ENCODE measurements around the gene CTCF.
A peak's percentile ranks its signal among the peaks of the same experiment; 100 is the strongest.

Gene CTCF

DNA sequence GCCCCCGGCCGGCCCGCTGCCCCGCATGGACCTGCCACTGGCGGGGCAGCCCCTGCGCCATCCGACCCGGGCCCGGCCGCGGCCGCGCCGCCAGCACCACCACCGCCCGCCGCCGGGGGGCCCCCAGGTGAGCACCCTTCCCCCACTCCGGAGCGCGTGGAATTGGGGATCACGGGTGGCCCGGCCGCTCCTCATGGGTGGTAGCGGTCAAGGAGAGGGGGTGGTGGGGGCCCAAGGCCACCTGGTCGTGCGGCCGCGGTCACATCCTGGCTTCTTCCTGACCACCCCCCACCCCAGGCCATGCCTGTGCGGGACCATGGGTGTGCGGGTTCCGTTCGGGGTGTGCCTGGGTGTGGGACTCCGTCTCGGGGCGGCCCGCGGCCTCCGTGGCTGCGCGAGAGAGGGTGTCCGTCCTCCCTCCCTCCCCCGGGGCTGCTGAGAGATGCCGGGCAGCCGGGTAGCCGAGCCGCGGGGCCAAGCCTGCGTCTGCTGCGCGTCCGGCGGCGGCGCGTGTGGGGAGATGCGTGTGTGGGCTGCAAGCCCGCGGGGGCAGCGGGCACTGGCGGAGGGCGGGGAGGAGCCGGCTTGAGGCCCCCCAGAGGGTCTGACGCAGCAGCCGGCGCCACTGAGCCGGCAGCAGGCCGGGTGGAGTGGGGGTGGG, 90.9 kb downstream of the CTCF start:
- no peak for DNase-seq (ENCODE audit: low read depth, low spot score)

DNA sequence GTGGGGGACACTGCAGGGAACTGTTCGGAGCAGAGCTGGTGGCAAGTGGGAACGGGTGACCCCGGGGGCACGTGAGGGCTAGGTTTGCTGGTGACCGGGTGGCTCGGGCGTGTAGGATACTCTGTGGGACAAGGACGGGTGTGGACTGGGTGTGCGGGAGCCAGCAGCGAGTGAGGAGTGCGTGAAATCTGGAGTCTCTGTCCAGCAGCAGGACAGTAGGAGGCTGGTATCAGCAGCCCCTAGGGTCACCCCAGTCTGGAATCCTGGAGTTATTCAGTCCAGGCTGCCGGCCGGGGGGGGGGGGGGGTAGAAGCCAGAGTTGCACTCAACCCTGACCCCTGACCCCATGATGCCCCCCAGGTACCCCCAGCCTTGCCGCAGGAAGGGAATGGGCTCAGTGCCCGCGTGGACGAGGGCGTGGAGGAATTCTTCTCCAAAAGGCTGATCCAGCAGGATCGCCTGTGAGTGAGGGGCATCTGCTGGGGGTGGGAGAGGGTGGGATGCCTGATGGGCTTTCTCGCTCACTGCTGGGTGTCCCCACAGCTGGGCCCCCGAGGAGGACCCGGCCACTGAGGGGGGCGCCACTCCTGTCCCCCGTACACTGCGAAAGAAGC, 91.6 kb downstream of the CTCF start:
- DNase-seq (ENCODE audit: low read depth, low spot score) = no peak

DNA sequence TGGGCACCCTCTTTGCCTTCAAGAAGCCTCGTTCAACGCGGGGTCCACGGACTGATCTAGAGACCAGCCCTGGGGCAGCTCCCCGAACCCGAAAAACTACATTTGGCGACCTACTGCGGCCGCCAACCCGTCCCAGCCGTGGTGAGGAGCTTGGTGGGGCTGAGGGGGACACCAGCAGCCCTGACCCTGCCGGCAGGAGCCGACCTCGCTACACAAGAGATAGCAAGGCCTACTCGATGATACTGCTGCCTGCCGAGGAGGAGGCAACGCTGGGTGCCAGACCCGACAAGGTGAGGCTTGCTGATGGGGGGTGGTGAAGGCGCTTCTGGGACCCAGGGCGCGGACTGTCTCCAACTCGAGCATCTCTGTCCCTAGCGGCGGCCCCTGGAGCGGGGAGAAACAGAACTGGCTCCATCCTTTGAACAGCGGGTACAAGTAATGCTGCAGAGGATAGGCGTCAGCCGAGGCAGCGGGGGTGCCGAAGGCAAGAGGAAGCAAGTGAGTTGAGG, 92.1 kb downstream of the CTCF start:
- DNase-seq (ENCODE audit: low read depth, low spot score) = no peak

DNA sequence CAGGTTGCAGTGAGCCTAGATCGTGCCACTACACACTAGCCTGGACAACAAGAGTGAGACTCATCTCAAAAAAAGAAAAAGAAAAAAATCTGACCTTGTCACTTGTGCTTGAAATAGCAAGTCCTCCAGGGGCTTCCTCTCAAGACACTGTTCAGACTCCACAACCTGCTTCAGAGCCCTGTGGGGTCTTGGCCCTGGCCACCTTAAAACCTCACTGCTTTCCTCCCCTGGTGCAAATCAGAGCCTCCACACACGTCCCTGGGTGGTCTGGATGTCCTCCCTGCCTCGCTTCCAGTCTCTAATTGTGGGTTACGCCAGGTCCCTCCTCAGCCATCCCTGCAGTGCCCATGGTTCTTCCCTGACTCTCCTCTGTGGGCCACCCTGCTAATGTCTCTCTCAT, 93.0 kb downstream of the CTCF start:
- DNase-seq (ENCODE audit: low read depth, low spot score) = no peak

DNA sequence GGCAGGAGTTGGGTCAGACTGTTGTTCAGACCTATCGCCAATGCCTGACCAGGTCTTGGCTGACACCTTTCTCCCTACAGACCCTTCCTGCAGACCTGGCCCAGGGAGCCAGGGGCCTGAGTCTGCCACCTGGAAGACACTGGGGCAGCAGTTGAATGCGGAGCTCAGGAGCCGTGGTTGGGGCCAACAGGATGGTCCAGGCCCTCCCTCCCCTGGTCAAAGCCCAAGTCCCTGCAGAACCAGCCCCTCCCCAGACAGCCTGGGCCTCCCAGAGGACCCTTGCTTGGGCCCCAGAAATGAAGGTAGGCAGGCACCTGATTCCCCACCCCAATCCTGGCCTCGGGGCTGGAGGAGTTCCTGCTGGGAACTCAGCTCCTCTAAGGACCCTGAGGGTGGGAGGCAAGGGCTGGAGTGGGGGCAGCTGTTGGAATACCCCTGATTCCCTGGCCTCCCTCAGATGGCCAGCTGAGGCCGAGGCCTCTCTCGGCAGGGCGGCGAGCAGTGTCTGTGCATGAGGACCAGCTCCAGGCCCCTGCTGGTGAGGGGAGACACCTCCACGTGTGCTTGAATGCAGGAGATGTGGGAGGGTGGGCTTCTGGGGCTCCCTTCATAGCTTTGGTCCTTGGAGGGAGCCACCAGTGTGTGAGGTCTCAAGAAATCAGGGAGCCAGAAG, 94.2 kb downstream of the CTCF start:
- no peak for DNase-seq (ENCODE audit: low read depth, low spot score)

DNA sequence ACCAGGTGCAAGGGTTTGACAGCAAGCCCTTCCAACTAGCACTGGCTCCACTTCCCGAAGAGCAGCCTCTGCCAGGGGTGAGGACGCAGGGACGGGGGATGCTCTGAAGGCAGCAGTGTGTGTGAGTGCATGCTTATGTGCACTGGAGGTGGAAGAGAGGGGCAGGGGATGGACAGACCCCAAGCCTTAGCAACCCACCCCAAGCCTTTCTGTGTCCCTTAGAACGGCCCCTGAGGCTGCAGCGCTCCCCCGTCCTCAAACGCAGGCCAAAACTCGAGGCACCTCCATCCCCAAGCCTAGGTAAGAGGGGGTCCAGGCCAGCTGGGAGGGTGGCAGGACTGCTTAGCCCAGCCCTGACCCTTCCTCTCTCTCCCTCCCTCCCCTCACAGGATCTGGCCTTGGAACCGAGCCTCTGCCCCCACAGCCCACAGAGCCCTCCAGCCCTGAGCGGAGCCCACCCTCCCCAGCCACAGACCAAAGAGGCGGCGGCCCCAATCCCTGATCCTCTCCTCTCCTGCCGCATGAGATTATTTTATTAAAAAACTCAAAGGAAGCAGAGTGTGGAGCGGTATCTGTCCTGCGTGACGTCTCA, 94.8 kb downstream of the CTCF start:
- DNase-seq (ENCODE audit: low read depth, low spot score) = no peak

DNA sequence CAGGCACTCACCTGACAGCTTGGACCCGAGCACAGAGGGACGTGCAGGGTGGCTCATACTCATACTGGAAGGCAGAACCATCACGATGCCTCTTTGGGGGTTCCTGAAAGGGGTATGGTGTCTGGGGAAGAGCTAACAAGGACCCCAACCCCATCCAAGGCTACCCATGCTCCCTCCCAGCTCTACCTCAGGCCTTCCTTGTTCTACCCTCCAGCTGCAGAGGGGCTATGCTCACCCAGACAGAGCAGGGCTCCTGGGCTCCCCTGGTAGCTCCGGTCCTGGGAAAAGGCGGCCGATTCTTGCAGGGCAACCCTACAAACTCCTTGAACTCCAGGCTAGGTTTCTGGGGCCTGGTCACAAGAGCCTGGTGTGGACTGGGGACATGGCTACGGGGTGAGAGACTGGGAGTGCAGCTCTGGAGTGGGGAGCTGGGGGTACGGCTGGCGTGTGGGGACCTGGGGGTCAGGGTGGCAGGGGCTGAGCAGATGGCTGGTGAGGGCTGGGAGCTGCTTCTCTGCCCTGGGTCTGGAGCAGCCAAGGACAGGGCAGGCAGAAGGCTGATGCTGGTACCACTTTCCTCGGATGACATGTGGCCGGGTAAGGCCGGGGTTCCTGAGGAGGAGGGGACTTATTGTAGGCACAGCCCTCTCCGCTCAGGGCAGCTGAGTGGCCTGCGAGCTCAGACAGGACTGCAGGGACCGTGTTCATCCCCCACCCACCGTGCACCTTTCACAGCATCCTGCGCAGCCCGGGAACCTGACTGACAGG, 95.6 kb downstream of the CTCF start:
- DNase-seq (ENCODE audit: low read depth, low spot score) = no peak

DNA sequence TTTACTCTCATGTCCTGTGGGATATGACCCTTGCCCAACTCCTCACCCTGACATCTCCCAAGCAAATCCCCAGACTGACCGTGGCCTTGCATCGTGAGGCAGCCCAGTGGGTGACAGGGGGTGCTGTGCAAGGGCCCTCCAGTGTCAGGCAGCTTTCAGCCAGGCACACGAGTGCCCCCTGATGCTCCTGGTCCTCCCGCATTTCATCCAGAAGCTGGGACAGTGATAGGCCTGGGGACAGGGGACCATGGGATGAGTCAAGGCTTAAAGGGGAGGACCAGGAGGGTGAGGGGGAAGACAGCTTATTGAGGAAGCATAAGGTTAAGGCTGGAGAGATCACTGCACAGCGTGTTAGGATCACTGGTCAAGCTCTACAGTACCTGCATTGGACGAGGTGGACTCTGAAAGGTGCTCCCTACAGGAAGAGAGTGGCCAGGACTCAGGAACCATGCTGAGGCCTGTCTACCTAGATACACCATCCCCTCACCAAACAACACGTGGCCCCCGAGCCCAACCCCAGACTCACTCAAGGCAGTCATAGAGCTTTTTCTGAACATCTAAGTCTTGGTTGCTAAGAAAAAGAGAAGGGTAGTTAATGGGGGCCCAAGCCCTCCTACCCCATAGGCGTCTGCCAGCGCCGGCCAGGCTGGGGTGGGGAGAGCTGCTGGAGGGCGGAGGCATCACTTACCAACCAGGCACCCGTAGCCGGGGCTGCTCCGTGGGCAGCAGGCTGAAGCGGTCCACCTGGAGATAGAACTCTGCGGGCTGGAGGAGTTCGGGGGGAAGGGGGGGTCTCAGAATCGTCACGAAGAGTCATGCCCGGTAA, 96.7 kb downstream of the CTCF start:
- DNase-seq (ENCODE audit: low read depth, low spot score) = no peak

DNA sequence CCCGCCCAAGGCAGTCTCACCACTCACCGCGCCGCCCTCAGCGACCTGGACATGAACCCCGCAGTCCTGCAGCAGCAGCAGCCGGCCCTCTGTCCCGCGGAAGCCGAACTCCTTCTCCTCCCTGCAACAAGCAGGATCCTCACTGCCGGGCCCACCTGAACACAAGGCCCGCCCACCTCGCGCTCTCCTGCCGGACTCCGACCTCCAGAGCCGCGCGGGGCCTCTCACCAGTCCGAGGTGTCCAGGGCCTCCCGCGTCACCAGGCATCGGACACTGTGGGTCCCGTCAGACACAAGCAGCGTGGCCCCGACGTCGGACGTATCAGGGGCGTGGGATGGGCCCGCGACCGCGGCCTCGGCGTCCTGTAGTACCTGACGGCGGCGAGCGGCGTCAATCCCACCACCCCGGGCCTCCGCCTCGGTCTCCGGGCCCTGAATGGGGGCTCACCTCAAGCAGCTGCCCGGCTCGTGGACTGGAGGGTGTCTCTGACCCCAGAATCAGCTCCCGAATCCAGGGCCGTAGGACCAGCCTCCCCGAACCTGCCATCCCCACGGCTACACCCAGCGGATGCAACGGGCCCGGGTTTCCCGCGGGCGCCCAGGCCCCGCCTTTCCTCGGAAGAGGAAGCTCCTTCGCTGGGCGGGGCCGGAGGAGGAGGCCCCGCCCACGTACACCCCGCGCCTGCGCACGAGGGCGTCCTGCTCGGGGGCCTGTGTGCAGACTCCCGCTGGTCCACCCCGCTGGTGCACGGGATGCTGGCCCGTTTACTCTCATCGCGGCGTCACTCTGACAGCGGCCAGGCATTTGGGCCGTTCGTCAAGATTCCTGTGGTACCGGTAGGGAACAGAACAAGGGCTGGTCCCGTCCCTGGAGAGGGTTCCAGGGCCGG, 97.6 kb downstream of the CTCF start, which contains the start of gene ACD:
TSS of gene ACD (minus strand) at position 586 of the 889 bp plus-strand sequence. CDS start at position 546, 40 bp downstream.
- DNase-seq (ENCODE audit: low read depth, low spot score) = peak; percentile 88

DNA sequence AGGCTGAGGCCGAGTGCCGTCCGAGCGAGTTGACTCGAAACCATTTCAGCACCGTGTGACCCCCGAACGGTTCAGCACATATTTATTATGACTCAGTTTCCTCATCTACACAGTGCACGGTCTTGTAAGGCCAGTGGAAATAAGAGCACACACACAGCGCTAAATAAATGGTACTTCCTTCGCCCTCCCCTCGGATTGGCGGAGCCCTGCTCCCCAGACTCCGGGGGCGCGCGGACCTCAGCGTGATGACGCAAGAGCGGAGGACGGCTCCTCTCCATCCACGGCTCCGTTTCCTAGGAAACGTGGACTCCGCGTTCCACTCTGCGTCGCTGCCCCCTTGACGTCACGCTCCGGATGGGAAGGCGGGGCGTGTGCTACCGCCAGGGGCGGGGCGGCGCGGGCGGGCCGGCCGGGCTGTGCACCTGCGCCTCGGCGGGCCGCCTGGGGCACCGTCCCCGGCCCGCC, 98.3 kb downstream of the CTCF start, which contains the start of gene PARD6A:
TSS of gene PARD6A (plus strand) at position 397 of the 465 bp plus-strand sequence. CDS start 79 bp downstream, outside the sequence.
- DNase-seq (ENCODE audit: low read depth, low spot score) = peak; percentile 86

DNA sequence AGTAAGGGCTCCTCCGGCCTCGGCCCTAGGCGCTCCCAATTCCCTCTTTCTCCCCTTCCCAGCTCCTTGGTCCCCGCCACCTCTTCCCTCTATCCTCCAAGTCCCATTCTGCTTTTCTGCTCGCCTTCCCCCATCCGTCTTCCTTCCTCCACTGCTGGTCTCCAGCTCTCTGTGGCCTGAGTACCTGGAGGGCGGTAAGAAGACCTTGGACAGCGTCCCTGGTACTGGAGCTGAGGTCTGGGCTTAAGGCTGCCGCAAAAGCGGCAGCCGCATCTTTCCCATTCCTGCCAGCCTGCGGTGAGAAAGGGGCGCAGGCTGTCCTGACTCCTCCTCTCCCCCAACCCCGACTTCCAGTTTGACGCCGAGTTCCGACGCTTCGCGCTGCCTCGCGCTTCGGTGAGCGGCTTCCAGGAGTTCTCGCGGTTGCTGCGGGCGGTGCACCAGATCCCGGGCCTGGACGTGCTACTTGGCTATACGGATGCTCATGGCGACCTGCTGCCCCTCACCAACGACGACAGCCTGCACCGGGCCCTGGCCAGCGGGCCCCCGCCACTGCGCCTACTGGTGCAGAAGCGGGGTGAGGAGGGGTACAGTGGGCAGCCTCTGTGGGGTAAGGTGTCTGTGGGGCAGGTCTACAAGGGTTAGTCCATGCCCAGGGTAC, 98.9 kb downstream of the CTCF start:
- no peak for DNase-seq (ENCODE audit: low read depth, low spot score)

DNA sequence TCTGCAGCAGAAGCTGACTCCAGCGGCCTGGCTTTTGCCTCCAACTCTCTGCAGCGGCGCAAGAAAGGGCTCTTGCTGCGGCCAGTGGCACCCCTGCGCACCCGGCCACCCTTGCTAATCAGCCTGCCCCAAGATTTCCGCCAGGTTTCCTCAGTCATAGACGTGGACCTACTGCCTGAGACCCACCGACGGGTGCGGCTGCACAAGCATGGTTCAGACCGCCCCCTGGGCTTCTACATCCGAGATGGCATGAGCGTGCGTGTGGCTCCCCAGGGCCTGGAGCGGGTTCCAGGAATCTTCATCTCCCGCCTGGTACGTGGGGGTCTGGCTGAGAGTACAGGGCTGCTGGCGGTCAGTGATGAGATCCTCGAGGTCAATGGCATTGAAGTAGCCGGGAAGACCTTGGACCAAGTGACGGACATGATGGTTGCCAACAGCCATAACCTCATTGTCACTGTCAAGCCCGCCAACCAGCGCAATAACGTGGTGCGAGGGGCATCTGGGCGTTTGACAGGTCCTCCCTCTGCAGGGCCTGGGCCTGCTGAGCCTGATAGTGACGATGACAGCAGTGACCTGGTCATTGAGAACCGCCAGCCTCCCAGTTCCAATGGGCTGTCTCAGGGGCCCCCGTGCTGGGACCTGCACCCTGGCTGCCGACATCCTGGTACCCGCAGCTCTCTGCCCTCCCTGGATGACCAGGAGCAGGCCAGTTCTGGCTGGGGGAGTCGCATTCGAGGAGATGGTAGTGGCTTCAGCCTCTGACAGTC, 99.7 kb downstream of the CTCF start:
- no peak for DNase-seq (ENCODE audit: low read depth, low spot score)

DNA sequence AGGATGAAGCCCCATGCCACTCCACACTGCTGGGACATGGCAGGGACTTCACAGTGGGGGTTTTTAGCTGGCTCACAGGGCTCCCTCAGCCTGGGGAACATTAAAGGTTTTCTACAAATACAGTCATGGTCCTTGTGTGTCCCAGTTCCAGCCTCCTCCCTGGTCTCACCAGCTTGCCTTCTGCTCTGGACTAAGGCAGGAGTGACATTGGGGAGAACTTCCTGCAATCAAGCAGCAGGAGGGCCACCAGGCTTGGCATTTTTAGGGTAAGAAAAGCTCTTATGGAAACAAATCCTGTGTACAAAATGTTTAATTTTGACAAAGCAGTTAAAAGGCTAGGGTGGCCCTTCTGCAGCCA, 100.3 kb downstream of the CTCF start:
- no peak for DNase-seq (ENCODE audit: low read depth, low spot score)

DNA sequence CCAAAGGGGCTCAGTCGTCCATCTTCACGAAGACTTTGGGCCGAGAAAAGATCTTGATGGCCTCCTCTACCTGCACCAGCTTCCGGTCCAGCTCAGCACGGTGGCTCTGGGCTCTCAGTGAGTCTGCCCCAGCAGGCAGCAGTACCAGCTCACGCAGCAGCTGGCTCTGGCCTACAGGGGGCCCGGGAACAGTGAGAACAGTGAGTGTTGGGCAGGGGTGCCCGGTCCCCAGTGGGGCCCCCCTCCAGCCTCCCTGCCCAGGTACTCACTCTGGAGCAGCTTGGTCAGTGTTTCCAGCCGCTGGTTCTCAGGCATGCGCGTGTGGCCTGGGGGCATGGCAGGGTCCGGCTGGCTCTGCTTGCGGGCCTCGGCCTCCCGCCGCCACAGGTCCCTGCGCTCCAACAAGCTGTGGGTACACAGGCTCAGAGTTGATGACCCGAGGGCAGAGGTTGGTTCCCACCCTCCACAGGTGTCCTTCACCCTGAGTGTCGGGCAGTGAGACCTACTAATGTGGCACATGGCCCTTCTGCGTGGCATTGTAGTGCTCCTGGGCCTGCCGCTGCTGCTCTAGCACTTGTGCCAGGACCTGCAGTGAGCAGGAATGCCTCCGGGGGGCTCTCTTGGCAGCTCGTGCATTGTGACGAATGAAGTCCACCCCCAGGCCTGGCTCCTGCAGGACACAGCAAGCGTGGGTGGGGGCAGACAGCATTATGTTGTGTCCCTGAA, 101.0 kb downstream of the CTCF start:
- no peak for DNase-seq (ENCODE audit: low read depth, low spot score)

DNA sequence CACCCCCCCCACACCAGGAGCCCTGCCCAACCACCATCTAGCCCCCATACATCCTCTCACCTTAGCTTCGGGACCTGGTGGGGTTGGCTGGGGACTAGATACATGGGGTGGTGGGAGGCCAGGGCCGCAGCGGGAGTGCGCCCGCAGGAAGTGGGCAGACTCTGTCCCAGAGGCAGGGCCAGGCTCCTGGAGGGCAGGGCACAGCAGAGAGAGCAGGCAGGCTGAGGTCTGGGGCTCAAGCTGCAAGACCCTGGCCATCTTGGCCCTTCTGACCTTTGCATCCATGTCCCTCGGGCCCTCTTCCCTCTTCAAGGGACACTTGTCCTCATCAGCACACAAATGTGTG, 101.5 kb downstream of the CTCF start:
- DNase-seq (ENCODE audit: low read depth, low spot score) = no peak

DNA sequence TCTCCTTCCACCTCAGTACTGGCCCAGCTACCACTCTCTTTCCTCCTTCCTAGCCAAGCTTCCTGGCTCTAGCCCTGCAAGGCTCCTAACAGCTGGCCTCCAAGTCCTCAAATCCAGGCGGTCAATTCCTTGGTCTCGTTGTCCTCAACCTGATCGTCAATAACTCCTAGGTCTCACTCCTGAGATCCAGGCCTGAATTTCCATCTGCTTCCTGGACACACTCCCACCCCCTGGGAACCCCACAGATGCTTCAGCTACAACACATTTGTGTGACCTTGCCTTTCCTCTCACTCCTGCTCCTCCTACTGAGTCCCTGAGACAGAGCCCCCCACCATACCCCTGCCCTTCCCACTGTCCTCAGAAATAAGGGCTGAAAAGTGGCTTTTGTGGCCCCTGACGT, 101.9 kb downstream of the CTCF start:
- no peak for DNase-seq (ENCODE audit: low read depth, low spot score)

DNA sequence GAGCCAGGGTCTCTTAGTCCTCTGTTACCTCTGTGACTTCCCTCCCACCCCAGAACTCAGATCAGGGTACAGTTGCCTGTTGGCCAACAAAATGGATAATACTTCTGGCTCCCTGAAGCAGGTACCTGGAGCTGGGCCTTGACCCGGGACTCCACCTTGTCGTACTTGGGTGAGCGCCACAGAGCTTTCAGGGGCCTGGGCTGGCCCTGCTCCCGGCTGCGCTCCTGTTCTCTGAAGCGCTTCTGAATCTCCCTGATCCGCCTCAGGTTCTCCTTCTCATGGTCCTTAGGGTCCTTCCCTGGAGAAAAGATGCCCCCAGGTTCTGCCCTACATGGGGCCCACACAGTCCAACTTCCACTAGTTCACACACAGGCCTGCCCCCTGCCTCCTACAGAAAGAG, 102.5 kb downstream of the CTCF start:
- DNase-seq (ENCODE audit: low read depth, low spot score) = no peak

DNA sequence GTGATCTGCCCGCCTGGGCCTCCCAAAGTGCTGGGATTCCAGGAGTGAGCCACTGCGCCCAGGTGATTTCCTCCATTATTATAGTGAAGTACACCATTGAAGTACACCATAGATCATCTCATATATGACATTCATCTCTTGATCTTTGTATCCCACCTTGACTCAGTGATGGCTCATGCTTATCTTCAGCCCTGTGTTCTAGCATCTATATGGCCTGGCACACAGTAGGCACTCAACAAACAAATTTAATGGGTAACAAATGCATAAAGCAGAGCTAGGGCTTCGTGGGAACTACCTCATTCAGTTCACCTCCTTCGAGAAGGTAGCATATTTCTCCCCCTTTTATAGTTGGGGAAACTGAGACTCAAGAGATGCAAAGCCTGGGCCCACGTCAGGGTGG, 103.3 kb downstream of the CTCF start:
- DNase-seq (ENCODE audit: low read depth, low spot score) = no peak
